ENCODE results near the gene REC8. TPM values are rescaled to one million over a fixed set of nuclear protein-coding genes. Genes with fewer than 3 reads are reported as not detected.

The REC8 gene
- total and polyA plus RNA-seq, 2 of the 13 experiments (the other 11 are each of a cell fraction or from before 2014, with no cell fraction given) = 3.4 to 14.7 TPM

DNA sequence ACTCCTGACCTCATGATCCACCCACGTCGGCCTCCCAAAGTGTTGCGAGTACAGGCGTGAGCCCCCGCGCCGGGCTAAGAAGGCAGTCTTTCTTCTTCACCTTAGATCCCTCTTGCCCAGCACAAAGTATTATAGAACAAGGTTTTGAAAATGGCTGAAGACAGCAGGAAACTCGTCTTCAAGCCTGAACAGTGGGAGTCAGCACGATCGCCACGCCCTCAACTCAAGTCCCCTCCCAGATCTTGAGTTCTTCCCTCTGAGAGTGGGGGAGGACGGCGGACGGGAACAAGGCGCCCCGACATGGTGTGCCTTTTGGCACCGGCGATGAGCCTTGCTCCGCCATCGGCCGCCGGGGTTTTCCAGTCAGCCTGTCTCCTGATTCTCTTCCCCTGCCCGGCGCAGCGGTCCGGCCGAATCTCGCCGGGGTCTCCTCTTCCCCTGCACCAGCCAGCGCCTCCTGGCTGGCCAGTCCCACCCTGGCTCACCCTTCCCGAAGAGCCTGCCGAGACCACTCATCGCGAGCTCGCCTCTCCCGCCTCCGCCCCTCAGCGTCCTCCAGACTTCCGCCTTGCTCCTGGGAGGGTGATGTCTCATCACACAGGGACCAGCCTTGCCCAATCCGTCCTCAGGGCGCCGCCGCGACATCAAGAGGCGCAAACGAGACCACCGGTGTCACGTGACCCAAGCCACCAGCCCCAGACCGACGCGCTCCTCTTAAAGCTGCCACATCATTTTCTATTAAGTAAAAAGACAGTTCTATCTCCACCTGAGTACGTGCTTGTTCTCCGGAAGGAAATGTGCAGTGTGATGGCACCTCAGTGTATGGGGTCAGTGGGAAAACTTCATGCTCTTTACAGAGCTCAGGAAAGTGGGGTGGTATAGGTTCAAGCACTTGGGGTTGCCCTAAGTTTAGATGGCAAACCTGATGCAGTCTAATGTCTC is 41.3 kb downstream of the REC8 start, which contains the start of gene CHMP4A (continued):
- TF ChIP-seq, protein P1, sequence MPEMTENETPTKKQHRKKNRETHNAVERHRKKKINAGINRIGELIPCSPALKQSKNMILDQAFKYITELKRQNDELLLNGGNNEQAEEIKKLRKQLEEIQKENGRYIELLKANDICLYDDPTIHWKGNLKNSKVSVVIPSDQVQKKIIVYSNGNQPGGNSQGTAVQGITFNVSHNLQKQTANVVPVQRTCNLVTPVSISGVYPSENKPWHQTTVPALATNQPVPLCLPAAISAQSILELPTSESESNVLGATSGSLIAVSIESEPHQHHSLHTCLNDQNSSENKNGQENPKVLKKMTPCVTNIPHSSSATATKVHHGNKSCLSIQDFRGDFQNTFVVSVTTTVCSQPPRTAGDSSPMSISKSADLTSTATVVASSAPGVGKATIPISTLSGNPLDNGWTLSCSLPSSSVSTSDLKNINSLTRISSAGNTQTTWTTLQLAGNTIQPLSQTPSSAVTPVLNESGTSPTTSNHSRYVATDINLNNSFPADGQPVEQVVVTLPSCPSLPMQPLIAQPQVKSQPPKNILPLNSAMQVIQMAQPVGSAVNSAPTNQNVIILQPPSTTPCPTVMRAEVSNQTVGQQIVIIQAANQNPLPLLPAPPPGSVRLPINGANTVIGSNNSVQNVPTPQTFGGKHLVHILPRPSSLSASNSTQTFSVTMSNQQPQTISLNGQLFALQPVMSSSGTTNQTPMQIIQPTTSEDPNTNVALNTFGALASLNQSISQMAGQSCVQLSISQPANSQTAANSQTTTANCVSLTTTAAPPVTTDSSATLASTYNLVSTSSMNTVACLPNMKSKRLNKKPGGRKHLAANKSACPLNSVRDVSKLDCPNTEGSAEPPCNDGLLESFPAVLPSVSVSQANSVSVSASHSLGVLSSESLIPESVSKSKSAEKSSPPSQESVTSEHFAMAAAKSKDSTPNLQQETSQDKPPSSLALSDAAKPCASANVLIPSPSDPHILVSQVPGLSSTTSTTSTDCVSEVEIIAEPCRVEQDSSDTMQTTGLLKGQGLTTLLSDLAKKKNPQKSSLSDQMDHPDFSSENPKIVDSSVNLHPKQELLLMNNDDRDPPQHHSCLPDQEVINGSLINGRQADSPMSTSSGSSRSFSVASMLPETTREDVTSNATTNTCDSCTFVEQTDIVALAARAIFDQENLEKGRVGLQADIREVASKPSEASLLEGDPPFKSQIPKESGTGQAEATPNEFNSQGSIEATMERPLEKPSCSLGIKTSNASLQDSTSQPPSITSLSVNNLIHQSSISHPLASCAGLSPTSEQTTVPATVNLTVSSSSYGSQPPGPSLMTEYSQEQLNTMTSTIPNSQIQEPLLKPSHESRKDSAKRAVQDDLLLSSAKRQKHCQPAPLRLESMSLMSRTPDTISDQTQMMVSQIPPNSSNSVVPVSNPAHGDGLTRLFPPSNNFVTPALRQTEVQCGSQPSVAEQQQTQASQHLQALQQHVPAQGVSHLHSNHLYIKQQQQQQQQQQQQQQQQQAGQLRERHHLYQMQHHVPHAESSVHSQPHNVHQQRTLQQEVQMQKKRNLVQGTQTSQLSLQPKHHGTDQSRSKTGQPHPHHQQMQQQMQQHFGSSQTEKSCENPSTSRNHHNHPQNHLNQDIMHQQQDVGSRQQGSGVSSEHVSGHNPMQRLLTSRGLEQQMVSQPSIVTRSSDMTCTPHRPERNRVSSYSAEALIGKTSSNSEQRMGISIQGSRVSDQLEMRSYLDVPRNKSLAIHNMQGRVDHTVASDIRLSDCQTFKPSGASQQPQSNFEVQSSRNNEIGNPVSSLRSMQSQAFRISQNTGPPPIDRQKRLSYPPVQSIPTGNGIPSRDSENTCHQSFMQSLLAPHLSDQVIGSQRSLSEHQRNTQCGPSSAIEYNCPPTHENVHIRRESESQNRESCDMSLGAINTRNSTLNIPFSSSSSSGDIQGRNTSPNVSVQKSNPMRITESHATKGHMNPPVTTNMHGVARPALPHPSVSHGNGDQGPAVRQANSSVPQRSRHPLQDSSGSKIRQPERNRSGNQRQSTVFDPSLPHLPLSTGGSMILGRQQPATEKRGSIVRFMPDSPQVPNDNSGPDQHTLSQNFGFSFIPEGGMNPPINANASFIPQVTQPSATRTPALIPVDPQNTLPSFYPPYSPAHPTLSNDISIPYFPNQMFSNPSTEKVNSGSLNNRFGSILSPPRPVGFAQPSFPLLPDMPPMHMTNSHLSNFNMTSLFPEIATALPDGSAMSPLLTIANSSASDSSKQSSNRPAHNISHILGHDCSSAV (CRISPR knock-in tag; IDR thresholded peaks at IDR 0.05; ENCODE audit: borderline replicate concordance) = peak; percentile 99
- TF ChIP-seq, protein P2, sequence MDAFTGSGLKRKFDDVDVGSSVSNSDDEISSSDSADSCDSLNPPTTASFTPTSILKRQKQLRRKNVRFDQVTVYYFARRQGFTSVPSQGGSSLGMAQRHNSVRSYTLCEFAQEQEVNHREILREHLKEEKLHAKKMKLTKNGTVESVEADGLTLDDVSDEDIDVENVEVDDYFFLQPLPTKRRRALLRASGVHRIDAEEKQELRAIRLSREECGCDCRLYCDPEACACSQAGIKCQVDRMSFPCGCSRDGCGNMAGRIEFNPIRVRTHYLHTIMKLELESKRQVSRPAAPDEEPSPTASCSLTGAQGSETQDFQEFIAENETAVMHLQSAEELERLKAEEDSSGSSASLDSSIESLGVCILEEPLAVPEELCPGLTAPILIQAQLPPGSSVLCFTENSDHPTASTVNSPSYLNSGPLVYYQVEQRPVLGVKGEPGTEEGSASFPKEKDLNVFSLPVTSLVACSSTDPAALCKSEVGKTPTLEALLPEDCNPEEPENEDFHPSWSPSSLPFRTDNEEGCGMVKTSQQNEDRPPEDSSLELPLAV (CRISPR knock-in tag; conservative IDR thresholded peaks at IDR 0.05; ENCODE audit: low read depth) = no peak
- no peak for TF ChIP-seq SCMH1 (CRISPR knock-in tag; IDR thresholded peaks at IDR 0.05; ENCODE audit: borderline replicate concordance)
- no peak; the same call in 1 of the 2 replicates for TF ChIP-seq ZSCAN30 (CRISPR knock-in tag; IDR thresholded peaks at IDR 0.05)
- no peak for TF ChIP-seq ZNF431 (CRISPR knock-in tag; IDR thresholded peaks at IDR 0.05; ENCODE audit: borderline replicate concordance, low read depth)
- TF ChIP-seq ZNF605 (CRISPR knock-in tag; IDR thresholded peaks at IDR 0.05) = peak; percentile 100
- TF ChIP-seq, protein P3, sequence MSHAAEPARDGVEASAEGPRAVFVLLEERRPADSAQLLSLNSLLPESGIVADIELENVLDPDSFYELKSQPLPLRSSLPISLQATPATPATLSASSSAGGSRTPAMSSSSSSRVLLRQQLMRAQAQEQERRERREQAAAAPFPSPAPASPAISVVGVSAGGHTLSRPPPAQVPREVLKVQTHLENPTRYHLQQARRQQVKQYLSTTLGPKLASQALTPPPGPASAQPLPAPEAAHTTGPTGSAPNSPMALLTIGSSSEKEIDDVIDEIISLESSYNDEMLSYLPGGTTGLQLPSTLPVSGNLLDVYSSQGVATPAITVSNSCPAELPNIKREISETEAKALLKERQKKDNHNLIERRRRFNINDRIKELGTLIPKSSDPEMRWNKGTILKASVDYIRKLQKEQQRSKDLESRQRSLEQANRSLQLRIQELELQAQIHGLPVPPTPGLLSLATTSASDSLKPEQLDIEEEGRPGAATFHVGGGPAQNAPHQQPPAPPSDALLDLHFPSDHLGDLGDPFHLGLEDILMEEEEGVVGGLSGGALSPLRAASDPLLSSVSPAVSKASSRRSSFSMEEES (CRISPR knock-in tag; IDR thresholded peaks at IDR 0.05) = peak; percentile 99
- TF ChIP-seq ZNF143 (CRISPR knock-in tag; IDR thresholded peaks at IDR 0.05) = peak; percentile 82
- TF ChIP-seq, protein P4, sequence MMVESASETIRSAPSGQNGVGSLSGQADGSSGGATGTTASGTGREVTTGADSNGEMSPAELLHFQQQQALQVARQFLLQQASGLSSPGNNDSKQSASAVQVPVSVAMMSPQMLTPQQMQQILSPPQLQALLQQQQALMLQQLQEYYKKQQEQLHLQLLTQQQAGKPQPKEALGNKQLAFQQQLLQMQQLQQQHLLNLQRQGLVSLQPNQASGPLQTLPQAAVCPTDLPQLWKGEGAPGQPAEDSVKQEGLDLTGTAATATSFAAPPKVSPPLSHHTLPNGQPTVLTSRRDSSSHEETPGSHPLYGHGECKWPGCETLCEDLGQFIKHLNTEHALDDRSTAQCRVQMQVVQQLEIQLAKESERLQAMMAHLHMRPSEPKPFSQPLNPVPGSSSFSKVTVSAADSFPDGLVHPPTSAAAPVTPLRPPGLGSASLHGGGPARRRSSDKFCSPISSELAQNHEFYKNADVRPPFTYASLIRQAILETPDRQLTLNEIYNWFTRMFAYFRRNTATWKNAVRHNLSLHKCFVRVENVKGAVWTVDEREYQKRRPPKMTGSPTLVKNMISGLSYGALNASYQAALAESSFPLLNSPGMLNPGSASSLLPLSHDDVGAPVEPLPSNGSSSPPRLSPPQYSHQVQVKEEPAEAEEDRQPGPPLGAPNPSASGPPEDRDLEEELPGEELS (CRISPR knock-in tag; IDR thresholded peaks at IDR 0.05) = peak; percentile 82; the same call in 1 of the 2 replicates
- TF ChIP-seq JDP2 (CRISPR knock-in tag; IDR thresholded peaks at IDR 0.05; ENCODE audit: borderline replicate concordance) = no peak
- TF ChIP-seq ZSCAN25 (CRISPR knock-in tag; IDR thresholded peaks at IDR 0.05) = peak; percentile 90; the same call in 1 of the 2 replicates
- TF ChIP-seq ERF (CRISPR knock-in tag; IDR thresholded peaks at IDR 0.05) = peak; percentile 99
- peak; percentile 95 for TF ChIP-seq ZBTB7A (CRISPR knock-in tag; IDR thresholded peaks at IDR 0.05)

Measured in HepG2 (cell line).